Measurements from ENCODE around the gene API5.

Gene API5

GRCh38 chr11:43393765-43394355 lies 82.1 kb downstream of the API5 start:
- no peak for DNase-seq (ENCODE audit: low read depth)
- no peak overlapping the region for H3K4me3 ChIP-seq (ENCODE audit: low read depth, low read length)
- TF ChIP-seq MYC (IDR thresholded peaks at IDR 0.05; ENCODE audit: low read depth, low read length) (no peak), POLR2A (IDR thresholded peaks at IDR 0.05; ENCODE audit: extremely low read depth, insufficient read length) (no peak), CTCF (IDR thresholded peaks at IDR 0.05; ENCODE audit: low read depth, low read length) (no peak), MAX (IDR thresholded peaks at IDR 0.05; ENCODE audit: low read depth, low read length) (no peak)

Measured in NB4 (cell line).